ENCODE data around the gene OPN1MW. TPM values are rescaled to one million over a fixed set of nuclear protein-coding genes. Genes with fewer than 3 reads are reported as not detected.
"Not testable (repeated sequence)": the region's sequence is repeated elsewhere in the genome, so short reads cannot be mapped to it uniquely, and the experiment has no call there.

OPN1MW gene
- total RNA-seq, 4 donors from 2014 or later = not detected

- H3K4me3 ChIP-seq; H3K36me3 ChIP-seq; DNase-seq (ENCODE audit: extremely low spot score); H3K27ac ChIP-seq (replicated peaks in 1 of 4); H3K4me1 ChIP-seq; H3K27me3 ChIP-seq; H3K9me3 ChIP-seq; intact Hi-C loops (cut with DNase I): not testable (repeated sequence)
- WGBS = no CpG with 5 or more reads among the region's 13 CpGs
Measured at GRCh38 chrX:154168384-154168783, 14.0 kb upstream of the OPN1MW start.

- H3K4me1 ChIP-seq; H3K36me3 ChIP-seq; DNase-seq (ENCODE audit: extremely low spot score); H3K4me3 ChIP-seq; intact Hi-C loops (cut with DNase I); H3K27me3 ChIP-seq; H3K27ac ChIP-seq (replicated peaks in 1 of 4); H3K9me3 ChIP-seq: not testable (repeated sequence)
- no CpG with 5 or more reads among the region's 11 CpGs for WGBS
Measured at GRCh38 chrX:154172535-154172943, 9.9 kb upstream of the OPN1MW start.

- intact Hi-C loops (cut with DNase I); H3K4me1 ChIP-seq; DNase-seq (ENCODE audit: extremely low spot score); H3K27me3 ChIP-seq; H3K4me3 ChIP-seq; H3K27ac ChIP-seq (replicated peaks in 1 of 4); H3K9me3 ChIP-seq; H3K36me3 ChIP-seq: not testable (repeated sequence)
- WGBS = no CpG with 5 or more reads among the region's 10 CpGs
Measured at GRCh38 chrX:154174356-154174755, 8.0 kb upstream of the OPN1MW start.

GRCh38 chrX:154183794-154184193 is 1.4 kb downstream of the OPN1MW start:
- H3K36me3 ChIP-seq; H3K9me3 ChIP-seq; DNase-seq (ENCODE audit: extremely low spot score); intact Hi-C loops (cut with DNase I); H3K4me3 ChIP-seq; H3K27ac ChIP-seq (replicated peaks in 1 of 4); H3K27me3 ChIP-seq; H3K4me1 ChIP-seq: not testable (repeated sequence)
- WGBS = no CpG with 5 or more reads among the region's 8 CpGs

GRCh38 chrX:154192846-154193245 is 10.4 kb downstream of the OPN1MW start:
- H3K9me3 ChIP-seq; H3K4me1 ChIP-seq; H3K27ac ChIP-seq (replicated peaks in 1 of 4); H3K27me3 ChIP-seq; intact Hi-C loops (cut with DNase I); DNase-seq (ENCODE audit: extremely low spot score); H3K4me3 ChIP-seq; H3K36me3 ChIP-seq: not testable (repeated sequence)
- WGBS = no CpG with 5 or more reads among the region's 8 CpGs

- H3K36me3 ChIP-seq; H3K9me3 ChIP-seq; DNase-seq (ENCODE audit: extremely low spot score); H3K4me3 ChIP-seq; intact Hi-C loops (cut with DNase I); H3K4me1 ChIP-seq; H3K27ac ChIP-seq (replicated peaks in 1 of 4); H3K27me3 ChIP-seq: not testable (repeated sequence)
- WGBS = no CpG with 5 or more reads among the region's 2 CpGs
Measured at GRCh38 chrX:154194316-154194715, 11.9 kb downstream of the OPN1MW start.

GRCh38 chrX:154196466-154196865 is 14.1 kb downstream of the OPN1MW start:
- WGBS = no CpG with 5 or more reads among the region's 15 CpGs

GRCh38 chrX:154209670-154210418 is 27.4 kb downstream of the OPN1MW start:
- intact Hi-C loops (cut with DNase I); H3K9me3 ChIP-seq; DNase-seq (ENCODE audit: extremely low spot score); H3K27ac ChIP-seq (replicated peaks in 1 of 4); H3K4me3 ChIP-seq; H3K36me3 ChIP-seq; H3K4me1 ChIP-seq; H3K27me3 ChIP-seq: not testable (repeated sequence)
- WGBS = no CpG with 5 or more reads among the region's 21 CpGs

More at GRCh38 chrX:154196466-154196865, 14.1 kb downstream of the OPN1MW start:
- H3K4me1 ChIP-seq; H3K9me3 ChIP-seq; H3K4me3 ChIP-seq; DNase-seq (ENCODE audit: extremely low spot score); H3K36me3 ChIP-seq; H3K27ac ChIP-seq (replicated peaks in 1 of 4); H3K27me3 ChIP-seq; intact Hi-C loops (cut with DNase I): not testable (repeated sequence)

GRCh38 chrX:154211057-154211456 is 28.7 kb downstream of the OPN1MW start:
- intact Hi-C loops (cut with DNase I); H3K27ac ChIP-seq (replicated peaks in 1 of 4); H3K4me3 ChIP-seq; DNase-seq (ENCODE audit: extremely low spot score); H3K4me1 ChIP-seq; H3K9me3 ChIP-seq; H3K36me3 ChIP-seq; H3K27me3 ChIP-seq: not testable (repeated sequence)
- WGBS = 81% methylated on average over 7 of the region's 9 CpGs

GRCh38 chrX:154211499-154211898 is 29.1 kb downstream of the OPN1MW start:
- H3K4me1 ChIP-seq; H3K9me3 ChIP-seq; H3K4me3 ChIP-seq; H3K27ac ChIP-seq (replicated peaks in 1 of 4); H3K36me3 ChIP-seq; H3K27me3 ChIP-seq; DNase-seq (ENCODE audit: extremely low spot score); intact Hi-C loops (cut with DNase I): not testable (repeated sequence)
- WGBS = no CpG with 5 or more reads among the region's 10 CpGs

- H3K27ac ChIP-seq (replicated peaks in 1 of 4); H3K4me3 ChIP-seq; H3K9me3 ChIP-seq; H3K27me3 ChIP-seq; intact Hi-C loops (cut with DNase I); H3K36me3 ChIP-seq; H3K4me1 ChIP-seq; DNase-seq (ENCODE audit: extremely low spot score): not testable (repeated sequence)
- no CpG with 5 or more reads among the region's 16 CpGs for WGBS
Measured at GRCh38 chrX:154219456-154219855, 37.1 kb downstream of the OPN1MW start, which contains the start of gene OPN1MW2. TSS of gene OPN1MW2 (plus strand) at chrX:154219756. CDS start at chrX:154219816, 60 bp downstream.

GRCh38 chrX:154225292-154225691 is 42.9 kb downstream of the OPN1MW start:
- H3K27me3 ChIP-seq; intact Hi-C loops (cut with DNase I): not testable (repeated sequence)
- WGBS = no CpG with 5 or more reads among the region's 6 CpGs

GRCh38 chrX:154226706-154227105 is 44.3 kb downstream of the OPN1MW start:
- H3K27ac ChIP-seq (replicated peaks in 1 of 4); H3K27me3 ChIP-seq; H3K36me3 ChIP-seq; intact Hi-C loops (cut with DNase I); H3K9me3 ChIP-seq; H3K4me3 ChIP-seq; H3K4me1 ChIP-seq; DNase-seq (ENCODE audit: extremely low spot score): not testable (repeated sequence)
- WGBS = no CpG with 5 or more reads among the region's 9 CpGs

More at GRCh38 chrX:154225292-154225691, 42.9 kb downstream of the OPN1MW start:
- H3K9me3 ChIP-seq; H3K36me3 ChIP-seq; DNase-seq (ENCODE audit: extremely low spot score); H3K27ac ChIP-seq (replicated peaks in 1 of 4); H3K4me1 ChIP-seq; H3K4me3 ChIP-seq: not testable (repeated sequence)

Data from esophagus muscularis mucosa (tissue), 4 donors.